PC-3 (cell line): ENCODE results near the gene TEX53. TPM values are rescaled to one million over a fixed set of nuclear protein-coding genes. Genes with fewer than 3 reads are reported as not detected.

Source experiments
- ATAC-seq: fragments of 200-7000 bp; cut with Tn5 transposase; 2 replicates; pipeline ENCODE4 v1.9.1; 2020; ENCODE audit warnings: mild to moderate bottlenecking, moderate library complexity
- BruUV-seq: library from RNA; stranded (reverse); fragments of 400-500 nt; replicated peaks from 2 replicates; lab custom pipeline; 2021; lab: Mats Ljungman, UMichigan
- CTCF ChIA-PET: fragments of 300-600 bp; sonication (Branson Sonifier 250); formaldehyde crosslinking; loops from one replicate; lab custom pipeline; 2022; ENCODE audit warnings: antibody characterized with exemption; lab: Charles Lee
- POLR2A ChIA-PET: fragments of 300-600 bp; sonication (Branson Sonifier 250); formaldehyde crosslinking; loops from one replicate; lab custom pipeline; 2022; ENCODE audit warnings: antibody characterized with exemption; ENCODE audit not compliant: unreplicated experiment; lab: Charles Lee
- DNase-seq: peaks from one replicate; pipeline ENCODE4 v3.0.0-alpha.2; 2015
- H2AFZ ChIP-seq: fragments of 300-600 bp; sonication (generic); 2 replicates; pipeline ENCODE4 v1.6.0; 2016; ENCODE audit warnings: antibody characterized with exemption, low read length
- H3F3A ChIP-seq: fragments of 300-600 bp; sonication (generic); one replicate; pipeline ENCODE4 v1.6.0; 2017; ENCODE audit warnings: antibody characterized with exemption, low read length, control low read depth, mild to moderate bottlenecking; ENCODE audit not compliant: unreplicated experiment
- H3K27ac ChIP-seq: fragments of 300-600 bp; sonication (generic); 2 replicates; pipeline ENCODE4 v1.5.1; 2016; ENCODE audit warnings: mild to moderate bottlenecking, low read length
- H3K27me3 ChIP-seq: fragments of 300-600 bp; sonication (generic); 2 replicates; pipeline ENCODE4 v1.6.1; 2016; ENCODE audit warnings: low read length, mixed read lengths
- H3K36me3 ChIP-seq: fragments of 300-600 bp; sonication (generic); 2 replicates; pipeline ENCODE4 v1.6.1; 2016; ENCODE audit warnings: low read depth, mixed run types, low read length, mixed read lengths
- H3K4me1 ChIP-seq: fragments of 300-600 bp; sonication (generic); 2 replicates; pipeline ENCODE4 v1.5.1; 2016; ENCODE audit warnings: low read length; ENCODE audit not compliant: insufficient read depth
- H3K4me2 ChIP-seq: fragments of 300-600 bp; sonication (generic); 2 replicates; pipeline ENCODE4 v1.6.0; 2016; ENCODE audit warnings: low read length
- H3K4me3 ChIP-seq: fragments of 300-600 bp; sonication (generic); 2 replicates; pipeline ENCODE4 v1.5.1; 2016; ENCODE audit warnings: mild to moderate bottlenecking, low read length, mixed read lengths
- H3K79me2 ChIP-seq: fragments of 300-600 bp; sonication (generic); 2 replicates; pipeline ENCODE4 v1.6.1; 2017; ENCODE audit warnings: low read length, mixed read lengths
- H3K9ac ChIP-seq: fragments of 300-600 bp; sonication (generic); 2 replicates; pipeline ENCODE4 v1.6.0; 2016; ENCODE audit warnings: mild to moderate bottlenecking, low read length
- H3K9me2 ChIP-seq: fragments of 300-600 bp; sonication (generic); replicated peaks from 2 replicates; pipeline ENCODE4 v1.6.1; 2016; ENCODE audit warnings: mixed run types, low read length, mixed read lengths
- H3K9me3 ChIP-seq: fragments of 300-600 bp; sonication (generic); 2 replicates; pipeline ENCODE4 v1.6.1; 2016; ENCODE audit warnings: low read length, mixed read lengths
- H4K20me1 ChIP-seq: fragments of 300-600 bp; sonication (generic); 2 replicates; pipeline ENCODE4 v1.6.1; 2016; ENCODE audit warnings: low read length, mixed read lengths
- EZH2 ChIP-seq: fragments of 300-600 bp; sonication (generic); IDR thresholded peaks from one replicate; pipeline ENCODE4 v1.6.1; 2017; ENCODE audit warnings: antibody characterized with exemption, mild to moderate bottlenecking, low read length; ENCODE audit not compliant: unreplicated experiment
- EZH2phosphoT487 ChIP-seq: fragments of 300-600 bp; sonication (generic); IDR thresholded peaks from 2 replicates; pipeline ENCODE4 v1.6.1; 2018; ENCODE audit warnings: mild to moderate bottlenecking, antibody characterized with exemption, low read length, borderline replicate concordance
- intact Hi-C: fragments of 100-400 bp; cut with micrococcal nuclease; formaldehyde crosslinking; loops from 2 replicates; pipeline ENCODE4 v1.9.0; 2023
- total RNA-seq: library from RNA; depleted of rRNA; stranded (reverse); fragments of >200 nt; gene quantifications from 2 replicates; pipeline ENCODE4 v1.2.3, GENCODE V29; 2014
- TF ChIP-seq, protein P1 (sequence below): fragments of 300-600 bp; sonication (generic); conservative IDR thresholded peaks from 2 replicates; pipeline ENCODE4 v1.5.1; 2017; ENCODE audit warnings: antibody characterized with exemption, low read depth, mild to moderate bottlenecking, low read length

Gene TEX53
- total RNA-seq, 1 experiment from 2014 or later: not detected

DNA sequence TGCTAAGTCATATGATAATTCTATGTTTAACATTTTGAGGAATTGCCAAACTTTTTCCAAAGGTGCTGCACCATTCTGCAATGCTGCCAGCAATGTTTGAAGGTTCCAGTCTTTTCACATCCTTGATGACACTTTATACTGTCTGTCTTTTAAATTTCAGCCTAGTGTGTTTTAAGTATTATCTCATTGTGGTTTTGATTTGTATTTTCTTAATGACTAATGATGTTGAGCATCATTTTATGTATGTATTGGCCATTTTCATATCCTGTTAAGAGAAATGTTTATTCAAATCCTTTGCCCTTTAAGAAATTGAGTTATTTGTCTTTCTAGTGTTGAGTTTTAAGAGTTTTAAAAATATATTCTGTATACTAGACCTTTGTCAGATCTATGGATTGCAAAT, 29.4 kb upstream of the TEX53 start:
- H3K4me1 ChIP-seq: peaks cover 45% of the 10 kb centered on the region
- no peaks in the 10 kb centered on the region for H3K79me2 ChIP-seq
- no peak overlapping the region for H3K4me3 ChIP-seq
- DNase-seq: peak; percentile 80
- peak overlapping the region; percentile 80 for H3K9ac ChIP-seq
- H3K27ac ChIP-seq: peak overlapping the region; percentile 98
- ATAC-seq: peak; percentile 31
- H3K4me2 ChIP-seq: peak overlapping the region; percentile 42
- no peaks in the 10 kb centered on the region for H3K9me2 ChIP-seq
- H3K27me3 ChIP-seq: no peaks in the 10 kb centered on the region
- H3K36me3 ChIP-seq: no peaks in the 10 kb centered on the region
- ChIA-PET POLR2A (no interaction called here), CTCF (no interaction called here)
- intact Hi-C loops: loop anchor here (2.0 kb wide), 1 partner anchor 166 kb away; no protein-coding TSS in a partner anchor
- no peaks in the 10 kb centered on the region for H3F3A ChIP-seq
- no TSS peak for BruUV-seq
- H2AFZ ChIP-seq: no peak overlapping the region
- H3K9me3 ChIP-seq: no peaks in the 10 kb centered on the region
- TF ChIP-seq EZH2phosphoT487: no peak
- TF ChIP-seq EZH2: no peak
- TF ChIP-seq, protein P1, sequence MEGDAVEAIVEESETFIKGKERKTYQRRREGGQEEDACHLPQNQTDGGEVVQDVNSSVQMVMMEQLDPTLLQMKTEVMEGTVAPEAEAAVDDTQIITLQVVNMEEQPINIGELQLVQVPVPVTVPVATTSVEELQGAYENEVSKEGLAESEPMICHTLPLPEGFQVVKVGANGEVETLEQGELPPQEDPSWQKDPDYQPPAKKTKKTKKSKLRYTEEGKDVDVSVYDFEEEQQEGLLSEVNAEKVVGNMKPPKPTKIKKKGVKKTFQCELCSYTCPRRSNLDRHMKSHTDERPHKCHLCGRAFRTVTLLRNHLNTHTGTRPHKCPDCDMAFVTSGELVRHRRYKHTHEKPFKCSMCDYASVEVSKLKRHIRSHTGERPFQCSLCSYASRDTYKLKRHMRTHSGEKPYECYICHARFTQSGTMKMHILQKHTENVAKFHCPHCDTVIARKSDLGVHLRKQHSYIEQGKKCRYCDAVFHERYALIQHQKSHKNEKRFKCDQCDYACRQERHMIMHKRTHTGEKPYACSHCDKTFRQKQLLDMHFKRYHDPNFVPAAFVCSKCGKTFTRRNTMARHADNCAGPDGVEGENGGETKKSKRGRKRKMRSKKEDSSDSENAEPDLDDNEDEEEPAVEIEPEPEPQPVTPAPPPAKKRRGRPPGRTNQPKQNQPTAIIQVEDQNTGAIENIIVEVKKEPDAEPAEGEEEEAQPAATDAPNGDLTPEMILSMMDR: no peak
- H4K20me1 ChIP-seq: no peaks in the 10 kb centered on the region

DNA sequence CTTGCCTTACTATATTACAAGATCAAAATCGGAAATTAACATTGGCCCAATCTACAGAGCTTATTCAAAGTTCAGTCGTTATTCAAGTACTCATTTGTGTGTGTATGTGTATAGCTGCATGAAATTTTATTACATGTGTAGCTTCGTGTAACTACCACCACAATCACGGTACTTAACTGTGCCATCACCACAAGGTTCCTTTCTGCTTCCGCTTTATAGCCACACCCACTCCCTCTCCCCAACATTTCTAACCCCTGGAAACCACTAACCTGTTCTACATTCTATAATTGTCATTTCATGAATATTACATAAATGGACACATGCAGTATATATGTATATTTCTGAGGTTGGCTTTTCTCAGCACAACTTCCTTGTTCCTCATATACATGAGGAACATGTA, 28.3 kb upstream of the TEX53 start:
- no peaks in the 10 kb centered on the region for H3K36me3 ChIP-seq

More for the DNA sequence above, 28.3 kb upstream of the TEX53 start:
- ChIA-PET CTCF (no interaction called here), POLR2A (interaction anchor here (0.6 kb wide), 1 partner anchor 420 kb away, joined by 3 read pairs; no protein-coding TSS in a partner anchor)
- no peak for TF ChIP-seq EZH2phosphoT487
- TF ChIP-seq EZH2: no peak
- TF ChIP-seq, protein P1: no peak
- peaks cover 41% of the 10 kb centered on the region for H3K4me1 ChIP-seq
- no peaks in the 10 kb centered on the region for H3F3A ChIP-seq
- H3K9ac ChIP-seq: peak overlapping the region; percentile 78
- no peaks in the 10 kb centered on the region for H3K27me3 ChIP-seq
- no peak overlapping the region for H3K4me3 ChIP-seq
- H4K20me1 ChIP-seq: no peaks in the 10 kb centered on the region
- DNase-seq (no peak), ATAC-seq (no peak)
- no peaks in the 10 kb centered on the region for H3K9me2 ChIP-seq
- peak overlapping the region; percentile 98 for H3K27ac ChIP-seq
- 0 out of 2 replicates have a peak overlapping the region, but pooled peaks have one; percentile 17 for H3K4me2 ChIP-seq
- no TSS peak for BruUV-seq
- intact Hi-C loops: loop anchor here (1.0 to 2.0 kb wide), 2 partner anchors 48 to 167 kb away; no protein-coding TSS in a partner anchor
- no peaks in the 10 kb centered on the region for H3K9me3 ChIP-seq
- H2AFZ ChIP-seq: no peak overlapping the region
- no peaks in the 10 kb centered on the region for H3K79me2 ChIP-seq
